Breast epithelium (tissue), 3 donors: Measurements from ENCODE around the gene CFAP141.

Source experiments
- CTCF ChIP-seq, 3 donors: fragments of 450-650 bp; IDR thresholded peaks; one replicate each; pipeline ENCODE4 v1.5.1; 2016 to 2017; ENCODE audit warnings: antibody characterized with exemption in 3 of 3, mild to moderate bottlenecking in 3 of 3, moderate library complexity in 3 of 3
- POLR2A ChIP-seq: fragments of 450-650 bp; IDR thresholded peaks from one replicate; pipeline ENCODE4 v1.6.1; 2016; ENCODE audit warnings: antibody characterized with exemption, mild to moderate bottlenecking, moderate library complexity

GRCh38 chr1:154158307-154159125 is 47.6 kb downstream of the CFAP141 start:
- no peak for TF ChIP-seq CTCF (IDR thresholded peaks at IDR 0.05)
- no peak for TF ChIP-seq POLR2A
